ENCODE data around the gene PKP1.

Gene PKP1

DNA sequence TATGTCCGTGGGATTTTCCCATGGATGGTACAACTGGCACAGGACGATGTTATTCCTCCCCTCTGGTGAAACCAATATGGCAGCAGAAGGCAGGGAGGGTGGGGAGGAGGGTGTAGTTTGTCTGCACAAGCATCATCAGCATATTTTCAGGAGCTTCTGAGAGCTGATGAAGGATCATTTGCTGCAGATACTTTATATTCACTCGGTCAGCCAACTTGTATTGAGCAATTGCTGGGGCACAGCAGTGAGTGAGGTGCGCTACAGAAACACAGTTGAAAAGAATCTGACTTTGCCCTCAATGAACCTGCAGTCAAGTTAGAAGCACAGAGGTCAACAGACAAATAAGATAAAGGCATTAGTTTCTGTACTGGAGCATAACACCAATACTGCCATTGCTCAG is 13.0 kb downstream of the PKP1 start:
- H3K27ac ChIP-seq = no peak overlapping the region
- no peak for TF ChIP-seq CTCF (conservative IDR thresholded peaks at IDR 0.05)
- no peak for TF ChIP-seq ZFX (IDR thresholded peaks at IDR 0.05)

DNA sequence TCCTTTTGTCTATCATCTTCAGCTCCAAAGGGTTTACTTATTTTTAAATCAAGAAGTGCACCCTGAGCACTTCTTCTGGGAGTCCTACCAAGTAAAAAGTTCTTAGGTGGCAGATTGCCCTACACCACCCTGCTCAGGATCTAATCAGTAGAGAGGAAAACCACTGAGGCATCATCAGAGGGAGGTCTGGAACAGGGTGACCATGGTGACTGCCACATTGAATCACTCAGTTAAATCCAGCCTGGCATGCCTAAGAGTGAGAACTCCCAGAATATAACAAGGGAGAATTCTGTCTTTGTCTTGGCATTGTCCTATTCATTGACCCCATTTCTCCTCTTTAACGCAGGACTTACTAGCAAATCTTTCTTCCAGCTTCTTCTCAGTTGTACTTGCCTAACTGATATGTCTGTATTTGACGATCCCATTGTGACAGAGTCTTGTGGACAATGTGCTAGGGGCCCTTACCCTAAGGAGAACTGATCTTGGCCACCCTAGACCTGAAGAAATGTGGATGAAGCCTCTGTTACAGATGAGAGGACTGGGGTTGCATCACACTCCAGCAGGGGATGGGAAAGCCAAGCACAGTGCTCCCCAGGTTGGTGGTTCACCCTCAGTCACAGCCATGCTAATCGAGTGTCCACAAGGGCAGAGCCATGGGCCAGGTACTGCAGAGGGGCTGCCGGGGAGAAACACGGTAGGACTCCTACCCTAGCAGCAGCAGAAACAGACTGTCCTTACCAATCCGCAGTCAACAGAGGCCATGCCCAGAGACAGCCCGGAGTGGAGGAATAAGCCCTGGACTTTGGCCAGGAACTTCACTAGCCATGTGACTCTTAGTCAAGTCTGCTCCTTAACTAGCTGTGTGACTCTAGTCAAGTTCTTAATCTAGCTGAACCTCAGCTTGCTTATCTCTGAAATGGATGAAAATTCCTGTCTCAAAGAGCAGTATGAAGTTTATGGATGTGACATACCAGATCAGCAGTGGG is 15.4 kb downstream of the PKP1 start:
- no peak overlapping the region for H3K27ac ChIP-seq
- TF ChIP-seq ZFX (IDR thresholded peaks at IDR 0.05) (no peak), CTCF (conservative IDR thresholded peaks at IDR 0.05) (no peak)

- no peak overlapping the region for H3K27ac ChIP-seq
- TF ChIP-seq ZFX (IDR thresholded peaks at IDR 0.05) = no peak
- no peak for TF ChIP-seq CTCF (conservative IDR thresholded peaks at IDR 0.05)
Observed at GRCh38 chr1:201299968-201300367, 16.7 kb downstream of the PKP1 start.

DNA sequence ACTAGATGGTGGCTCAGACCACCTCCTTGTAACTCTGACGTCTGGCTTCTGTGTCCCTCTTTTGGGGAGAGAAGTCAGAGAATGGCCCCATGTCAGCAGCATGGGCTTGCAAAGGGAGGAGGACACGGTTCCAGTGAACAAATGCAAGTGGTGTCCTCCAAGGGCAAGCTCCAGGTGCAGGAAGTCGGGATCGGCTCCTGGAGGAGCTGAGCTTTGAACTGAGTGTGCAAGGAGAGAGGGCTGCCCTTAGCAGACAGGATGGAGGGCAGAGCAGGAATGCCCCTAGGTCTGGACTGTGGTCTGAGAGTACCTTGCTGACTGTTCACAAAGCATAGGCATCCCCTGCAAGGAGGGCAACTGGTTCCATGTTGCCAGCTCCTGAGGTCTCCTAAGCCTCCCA is 17.3 kb downstream of the PKP1 start:
- H3K27ac ChIP-seq = no peak overlapping the region
- TF ChIP-seq ZFX (IDR thresholded peaks at IDR 0.05) (no peak), CTCF (conservative IDR thresholded peaks at IDR 0.05) (no peak)

- TF ChIP-seq CTCF (conservative IDR thresholded peaks at IDR 0.05) = no peak
- TF ChIP-seq ZFX (IDR thresholded peaks at IDR 0.05) = no peak
- no peak overlapping the region for H3K27ac ChIP-seq
Observed at GRCh38 chr1:201302163-201303152, 19.2 kb downstream of the PKP1 start.

GRCh38 chr1:201304126-201304525 is 20.8 kb downstream of the PKP1 start:
- no peak overlapping the region for H3K27ac ChIP-seq
- TF ChIP-seq CTCF (conservative IDR thresholded peaks at IDR 0.05) (no peak), ZFX (IDR thresholded peaks at IDR 0.05) (no peak)

Data from C4-2B (cell line).